H9 (cell line): Measurements from ENCODE around the gene CDHR5. TPM values are rescaled to one million over a fixed set of nuclear protein-coding genes. Genes with fewer than 3 reads are reported as not detected.

Experiments
- DNase-seq: peaks from one replicate; pipeline ENCODE4 v3.0.0-alpha.2; 2017
- H2AFZ ChIP-seq: one replicate; pipeline ENCODE4 v1.6.1; 2013; ENCODE audit warnings: mild to moderate bottlenecking, low read length, control low read depth, moderate library complexity
- H2AK5ac ChIP-seq: 2 replicates; pipeline ENCODE4 v1.6.1; 2013; ENCODE audit warnings: low read length, control low read depth, mixed read lengths; ENCODE audit not compliant: insufficient read length
- H2BK120ac ChIP-seq: one replicate; pipeline ENCODE4 v1.6.1; 2013; ENCODE audit warnings: low read depth, mild to moderate bottlenecking, low read length, control low read depth, inconsistent platforms; ENCODE audit not compliant: poor library complexity, severe bottlenecking
- H2BK12ac ChIP-seq: 2 replicates; pipeline ENCODE4 v1.6.1; 2013; ENCODE audit warnings: low read length, control low read depth, mixed read lengths, low read depth; ENCODE audit not compliant: insufficient read length
- H2BK15ac ChIP-seq: 2 replicates; pipeline ENCODE4 v1.6.1; 2013; ENCODE audit warnings: low read depth, low read length, control low read depth
- H2BK20ac ChIP-seq: one replicate; pipeline ENCODE4 v1.6.1; 2013; ENCODE audit warnings: low read depth, mild to moderate bottlenecking, low read length, control low read depth, inconsistent platforms; ENCODE audit not compliant: poor library complexity, severe bottlenecking
- H2BK5ac ChIP-seq: 2 replicates; pipeline ENCODE4 v1.6.1; 2013; ENCODE audit warnings: low read length, control low read depth, mixed read lengths; ENCODE audit not compliant: insufficient read length
- H3K14ac ChIP-seq: 2 replicates; pipeline ENCODE4 v1.6.1; 2013; ENCODE audit warnings: low read length, control low read depth; ENCODE audit not compliant: insufficient read depth
- H3K18ac ChIP-seq: 2 replicates; pipeline ENCODE4 v1.6.1; 2013; ENCODE audit warnings: low read depth, mild to moderate bottlenecking, mixed read lengths, low read length, control low read depth; ENCODE audit not compliant: insufficient read length
- H3K23ac ChIP-seq: 2 replicates; pipeline ENCODE4 v1.6.1; 2013; ENCODE audit warnings: low read length, control low read depth, mixed read lengths, low read depth; ENCODE audit not compliant: insufficient read length
- H3K23me2 ChIP-seq: 2 replicates; pipeline ENCODE4 v1.6.1; 2013; ENCODE audit warnings: low read depth, mild to moderate bottlenecking, mixed read lengths, low read length, control low read depth; ENCODE audit not compliant: insufficient read length, poor library complexity, severe bottlenecking
- H3K27ac ChIP-seq: 2 replicates; pipeline ENCODE4 v1.5.1; 2013; ENCODE audit warnings: low read length, control low read depth, mixed read lengths, low read depth; ENCODE audit not compliant: insufficient read length
- H3K27me3 ChIP-seq: 2 replicates; pipeline ENCODE4 v1.6.1; 2013; ENCODE audit warnings: low read length, control low read depth, inconsistent platforms; ENCODE audit not compliant: insufficient read depth
- H3K4ac ChIP-seq: 2 replicates; pipeline ENCODE4 v1.6.1; 2013; ENCODE audit warnings: low read depth, mild to moderate bottlenecking, control low read depth, inconsistent platforms, low read length, moderate library complexity
- H3K4me1 ChIP-seq: 2 replicates; pipeline ENCODE4 v1.6.1; 2013; ENCODE audit warnings: low read length, control low read depth, inconsistent platforms; ENCODE audit not compliant: insufficient read depth
- H3K4me2 ChIP-seq: 2 replicates; pipeline ENCODE4 v1.6.1; 2013; ENCODE audit warnings: low read length, control low read depth, mixed read lengths; ENCODE audit not compliant: insufficient read length, insufficient read depth
- H3K56ac ChIP-seq: 2 replicates; pipeline ENCODE4 v1.6.1; 2013; ENCODE audit warnings: low read depth, mild to moderate bottlenecking, mixed read lengths, low read length, control low read depth; ENCODE audit not compliant: insufficient read length
- H3K79me1 ChIP-seq: 2 replicates; pipeline ENCODE4 v1.6.1; 2013; ENCODE audit warnings: low read depth, mild to moderate bottlenecking, moderate library complexity, low read length, control low read depth, inconsistent platforms; ENCODE audit not compliant: insufficient read depth, poor library complexity, severe bottlenecking
- H3K79me2 ChIP-seq: 2 replicates; pipeline ENCODE4 v1.6.1; 2013; ENCODE audit warnings: low read length, control low read depth, inconsistent platforms; ENCODE audit not compliant: insufficient read depth
- H3K9ac ChIP-seq: 2 replicates; pipeline ENCODE4 v1.6.1; 2013; ENCODE audit warnings: low read length, control low read depth, mixed read lengths; ENCODE audit not compliant: insufficient read length; ENCODE audit errors: extremely low read depth
- H3K9me3 ChIP-seq: one replicate; pipeline ENCODE4 v1.6.1; 2013; ENCODE audit warnings: low read depth, low read length, inconsistent platforms; ENCODE audit not compliant: control insufficient read depth
- H3T11ph ChIP-seq: one replicate; pipeline ENCODE4 v1.6.1; 2013; ENCODE audit warnings: mild to moderate bottlenecking, low read length, control low read depth, inconsistent platforms
- H4K20me1 ChIP-seq: one replicate; pipeline ENCODE4 v1.6.1; 2013; ENCODE audit not compliant: control insufficient read depth, insufficient read length, insufficient read depth
- H4K5ac ChIP-seq: 2 replicates; pipeline ENCODE4 v1.6.1; 2013; ENCODE audit warnings: low read depth, mild to moderate bottlenecking, mixed read lengths, low read length, control low read depth; ENCODE audit not compliant: insufficient read length
- H4K8ac ChIP-seq: replicated peaks from 2 replicates; pipeline ENCODE4 v1.6.1; 2013; ENCODE audit warnings: low read length, control low read depth, mixed read lengths, low read depth; ENCODE audit not compliant: insufficient read length
- H4K91ac ChIP-seq: 2 replicates; pipeline ENCODE4 v1.6.1; 2013; ENCODE audit warnings: low read depth, mild to moderate bottlenecking, moderate library complexity, mixed read lengths, low read length, control low read depth; ENCODE audit not compliant: insufficient read length
- H3K27ac Mint-ChIP-seq, 3 experiments: 2 replicates in 2 of 3; 3 replicates in 1 of 3; pipeline ENCODE4 v1.8.0; 2020 to 2021; ENCODE audit warnings: mixed read lengths in 3 of 3, mild to moderate bottlenecking in 1 of 3, moderate library complexity in 1 of 3
- H3K27me3 Mint-ChIP-seq: 2 replicates; pipeline ENCODE4 v1.8.0; 2021; ENCODE audit warnings: low read depth, mild to moderate bottlenecking, moderate library complexity, mixed read lengths
- H3K36me3 Mint-ChIP-seq, 3 experiments: 2 replicates in 2 of 3; 3 replicates in 1 of 3; pipeline ENCODE4 v1.8.0; 2020 to 2021; ENCODE audit warnings: low read depth in 3 of 3, mixed read lengths in 3 of 3; ENCODE audit not compliant: insufficient read depth in 1 of 3
- H3K4me1 Mint-ChIP-seq, 2 experiments: 2 replicates each; pipeline ENCODE4 v1.8.0; 2020; ENCODE audit warnings: mixed read lengths in 2 of 2
- H3K4me3 Mint-ChIP-seq, 2 experiments: 2 replicates in 1 of 2; 3 replicates in 1 of 2; pipeline ENCODE4 v1.8.0; 2020 to 2021; ENCODE audit warnings: mild to moderate bottlenecking in 2 of 2, mixed read lengths in 2 of 2, moderate library complexity in 1 of 2
- H3K9me3 Mint-ChIP-seq, 2 experiments: 2 replicates in 1 of 2; 3 replicates in 1 of 2; pipeline ENCODE4 v1.8.0; 2020; ENCODE audit warnings: mild to moderate bottlenecking in 2 of 2, mixed read lengths in 2 of 2, moderate library complexity in 1 of 2
- CTCF ChIP-seq: fragments of 200-600 bp; sonication (generic); conservative IDR thresholded peaks from 3 replicates; pipeline ENCODE4 v1.8.0; 2021; ENCODE audit warnings: antibody characterized with exemption, mild to moderate bottlenecking
- WGBS: extraction: QIAGEN DNeasy Blood & Tissue Kit; methylation state at CpG from one replicate; pipeline ENCODE4 v1.1.7; 2013; ENCODE audit warnings: missing lambda C conversion rate, low lambda C conversion rate, mixed read lengths; ENCODE audit not compliant: insufficient read length; ENCODE audit errors: extremely low coverage; 5-methylcytosine and 5-hydroxymethylcytosine counted together
- total RNA-seq: library from RNA; stranded (reverse); gene quantifications from 2 replicates; pipeline ENCODE4 v1.2.1, GENCODE V29; 2021

Gene CDHR5
- total RNA-seq, 1 experiment from 2014 or later = not detected

GRCh38 chr11:656866-657265 is 32.1 kb upstream of the CDHR5 start:
- H3K9me3 Mint-ChIP-seq = no peaks in the 10 kb centered on the region
- TF ChIP-seq CTCF = no peak

More at GRCh38 chr11:656866-657265, 32.1 kb upstream of the CDHR5 start:
- Mint-ChIP-seq H3K36me3 (peaks cover 10 to 49% (median 20%) of the 10 kb centered on the region in 3 experiments; a peak in 6 of 7 replicates), H3K27ac (no peak overlapping the region), H3K27me3 (no peaks in the 10 kb centered on the region), H3K4me1 (no peaks in the 10 kb centered on the region), H3K4me3 (no peak overlapping the region)
- H3K27me3 ChIP-seq = no peaks in the 10 kb centered on the region
- no peak overlapping the region for H2BK5ac ChIP-seq
- no peak overlapping the region for H3K14ac ChIP-seq
- no peaks in the 10 kb centered on the region for H3K23me2 ChIP-seq
- H3K27ac ChIP-seq = no peak overlapping the region
- H2BK15ac ChIP-seq = no peak overlapping the region
- no peak overlapping the region for H3K9ac ChIP-seq
- H4K91ac ChIP-seq = no peak overlapping the region
- H3K79me1 ChIP-seq = no peaks in the 10 kb centered on the region
- H2BK20ac ChIP-seq = no peak overlapping the region
- no peak overlapping the region for H3K4me2 ChIP-seq
- no peak overlapping the region for H3K56ac ChIP-seq
- no peak overlapping the region for H2BK12ac ChIP-seq
- H3K18ac ChIP-seq = no peak overlapping the region
- H2AK5ac ChIP-seq = no peak overlapping the region
- H3K4me1 ChIP-seq = no peaks in the 10 kb centered on the region
- no peaks in the 10 kb centered on the region for H3K79me2 ChIP-seq
- no peak overlapping the region for H3K23ac ChIP-seq
- H3K4ac ChIP-seq = no peak overlapping the region
- no peak overlapping the region for H2BK120ac ChIP-seq
- H2AFZ ChIP-seq = no peak overlapping the region
- H3T11ph ChIP-seq = no peak overlapping the region
- no peaks in the 10 kb centered on the region for H3K9me3 ChIP-seq
- WGBS = no CpG with 5 or more reads among the region's 7 CpGs
- H4K20me1 ChIP-seq = no peaks in the 10 kb centered on the region
- DNase-seq = no peak
- H4K5ac ChIP-seq = no peak overlapping the region
- H4K8ac ChIP-seq = no peak overlapping the region
